Heart left ventricle (tissue), 16 donors: Measurements from ENCODE around the gene LTBP2. TPM values are rescaled to one million over a fixed set of nuclear protein-coding genes. Genes with fewer than 3 reads are reported as not detected.
"Not testable (repeated sequence)": the region's sequence is repeated elsewhere in the genome, so short reads cannot be mapped to it uniquely, and the experiment has no call there.

Source experiments
- ATAC-seq, 4 donors: fragments of 200-7000 bp; cut with Tn5 transposase; one replicate each; pipeline ENCODE4 v1.9.1; 2020 to 2022; ENCODE audit warnings: moderate library complexity in 4 of 4, mild to moderate bottlenecking in 3 of 4, moderate number of reproducible peaks in 1 of 4
- DNase-seq, 5 donors: peaks; one replicate each; pipeline ENCODE4 v3.0.0-alpha.2; 2020
- H3K27ac ChIP-seq, 12 donors: fragments of 200-600 bp; sonication (generic) in 4 of 12; one replicate each; pipeline versions ENCODE4 v1.5.0 to v1.8.0; 2016 to 2022; ENCODE audit warnings: mild to moderate bottlenecking in 2 of 12
- H3K27me3 ChIP-seq, 9 donors: fragments of 200-600 bp; sonication (generic) in 2 of 9; one replicate each; pipeline versions ENCODE4 v1.5.1 to v1.8.0; 2016 to 2022; ENCODE audit warnings: mild to moderate bottlenecking in 3 of 9
- H3K36me3 ChIP-seq, 9 donors: fragments of 200-600 bp; sonication (generic) in 2 of 9; one replicate each; pipeline versions ENCODE4 v1.5.0 to v1.8.0; 2018 to 2022; ENCODE audit warnings: mild to moderate bottlenecking in 2 of 9
- H3K4me1 ChIP-seq, 12 donors: fragments of 200-600 bp; sonication (generic) in 4 of 12; one replicate each; pipeline versions ENCODE4 v1.5.0 to v1.8.0; 2016 to 2022; ENCODE audit warnings: mild to moderate bottlenecking in 3 of 12
- H3K4me3 ChIP-seq, 12 donors: fragments of 200-600 bp; sonication (generic) in 4 of 12; one replicate each; pipeline versions ENCODE4 v1.5.0 to v1.8.0; 2017 to 2022; ENCODE audit warnings: mild to moderate bottlenecking in 9 of 12, moderate library complexity in 4 of 12
- H3K9me3 ChIP-seq, 12 donors: fragments of 200-600 bp; sonication (generic) in 4 of 12; one replicate each; pipeline versions ENCODE4 v1.5.0 to v1.8.0; 2016 to 2022; ENCODE audit warnings: mild to moderate bottlenecking in 1 of 12
- CTCF ChIP-seq, 12 donors: fragments of 200-600 bp; sonication (generic) in 4 of 12; IDR thresholded peaks; one replicate each; pipeline versions ENCODE4 v1.5.0 to v1.8.0; 2018 to 2022; ENCODE audit warnings: antibody characterized with exemption in 12 of 12, mild to moderate bottlenecking in 5 of 12
- POLR2A ChIP-seq, 2 donors: fragments of 450-650 bp; IDR thresholded peaks; one replicate each; pipeline ENCODE4 v1.6.1; 2017; ENCODE audit warnings: antibody characterized with exemption in 2 of 2, mild to moderate bottlenecking in 2 of 2, moderate library complexity in 2 of 2
- WGBS, 4 donors: extraction: QIAGEN DNeasy Blood & Tissue Kit in 2 of 4; methylation state at CpG; one replicate each; pipeline versions ENCODE4 v1.1.5 to v1.1.7; 2013 to 2018; 5-methylcytosine and 5-hydroxymethylcytosine counted together
- intact Hi-C, 10 donors: fragments of 100-400 bp; cut with DNase I; formaldehyde crosslinking; loops; one replicate each; pipeline versions ENCODE4 v1.11.1 to v1.14.2; 2022
- polyA plus RNA-seq, 2 donors: library from polyadenylated mRNA; stranded (reverse); fragments of 200-250 nt; gene quantifications; one replicate each; pipeline ENCODE4 v1.2.3, GENCODE V29; 2013
- total RNA-seq, 9 donors: library from RNA; depleted of rRNA in 2 of 9; stranded (reverse); fragments of >200 nt in 2 of 9; fragmentation: NEBNext Ultra II Directional in 3 of 9; extraction: Animal tissue kit (Norgen Biotek cat#: 25700) in 3 of 9; gene quantifications; one replicate each; pipeline versions ENCODE4 v1.1.0 to v1.2.4, GENCODE V29; 2016 to 2023
- donor health status: ischemic (EF 13 %, LVEDD 7.1; RV severe dilation, severe dysfunction).
- donor health status: healthy with polysubstance abuse.
- donor health status: DM: no; HTN: yes; CAD: no.
- donor health status: DM: no; HTN: no; CAD: no.
- donor health status: ischemic (EF 25% LVEDD 6.9; RV normal size, moderate dysfunction).
- donor health status: ischemic (EF 25% LVEDD 5.7; RV mildly dilated, moderate dysfunction).
- donor health status: healthy.
- donor health status: DM: yes; HTN: yes; CAD: no.
- donor health status: ischemic (EF 35%, LVEDD 5.7; RV mildly dilated, moderate dysfunction).
- donor health status: nonischemic (EF 11% LVEDD 7.7; RV severe dilation, severe dysfunction).
- donor health status: DM: yes; HTN: yes; CAD: no.
- donor health status: PGD.
- donor health status: ischemic (EF 29% LVEDD 5.4; RV normal size, mild dysfunction).
- donor health status: nonischemic (EF 23%, LVEDD 6.1; RV moderate dilation, normal function).

LTBP2 gene
- total and polyA plus RNA-seq, 11 donors: 4.0 to 69.1 (median 29.5) TPM

DNA sequence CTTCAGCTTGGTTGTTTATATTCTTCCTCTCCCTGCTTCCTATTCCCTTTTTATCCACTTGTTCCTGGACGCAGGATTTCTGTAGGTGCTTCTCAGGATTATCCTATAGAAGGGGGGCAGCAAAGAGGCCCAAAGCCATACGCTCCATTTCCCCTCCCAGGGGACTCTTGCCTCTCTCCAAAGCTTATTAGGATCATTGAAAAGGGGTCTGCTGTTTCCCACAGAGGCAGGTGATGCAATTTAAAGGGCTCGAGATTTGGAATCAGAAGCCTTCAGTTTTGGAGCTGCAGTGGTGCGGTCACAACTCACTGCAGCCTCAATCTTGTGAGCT lies 154.5 kb downstream of the LTBP2 start:
- Histone ChIP-seq H3K36me3 (no peaks in the 10 kb centered on the region), H3K9me3 (no peaks in the 10 kb centered on the region), H3K27me3 (no peaks in the 10 kb centered on the region), H3K27ac (no peak overlapping the region), H3K4me1 (no peaks in the 10 kb centered on the region), H3K4me3 (no peak overlapping the region)
- intact Hi-C loops: no loop called here
- ATAC-seq (no peak), DNase-seq (no peak)
- TF ChIP-seq CTCF (IDR thresholded peaks at IDR 0.05): no peak
- TF ChIP-seq POLR2A (IDR thresholded peaks at IDR 0.05): no peak
- WGBS, 4 donors: 81 to 90% (median 85%) methylated on average over 4 of the region's 4 CpGs

DNA sequence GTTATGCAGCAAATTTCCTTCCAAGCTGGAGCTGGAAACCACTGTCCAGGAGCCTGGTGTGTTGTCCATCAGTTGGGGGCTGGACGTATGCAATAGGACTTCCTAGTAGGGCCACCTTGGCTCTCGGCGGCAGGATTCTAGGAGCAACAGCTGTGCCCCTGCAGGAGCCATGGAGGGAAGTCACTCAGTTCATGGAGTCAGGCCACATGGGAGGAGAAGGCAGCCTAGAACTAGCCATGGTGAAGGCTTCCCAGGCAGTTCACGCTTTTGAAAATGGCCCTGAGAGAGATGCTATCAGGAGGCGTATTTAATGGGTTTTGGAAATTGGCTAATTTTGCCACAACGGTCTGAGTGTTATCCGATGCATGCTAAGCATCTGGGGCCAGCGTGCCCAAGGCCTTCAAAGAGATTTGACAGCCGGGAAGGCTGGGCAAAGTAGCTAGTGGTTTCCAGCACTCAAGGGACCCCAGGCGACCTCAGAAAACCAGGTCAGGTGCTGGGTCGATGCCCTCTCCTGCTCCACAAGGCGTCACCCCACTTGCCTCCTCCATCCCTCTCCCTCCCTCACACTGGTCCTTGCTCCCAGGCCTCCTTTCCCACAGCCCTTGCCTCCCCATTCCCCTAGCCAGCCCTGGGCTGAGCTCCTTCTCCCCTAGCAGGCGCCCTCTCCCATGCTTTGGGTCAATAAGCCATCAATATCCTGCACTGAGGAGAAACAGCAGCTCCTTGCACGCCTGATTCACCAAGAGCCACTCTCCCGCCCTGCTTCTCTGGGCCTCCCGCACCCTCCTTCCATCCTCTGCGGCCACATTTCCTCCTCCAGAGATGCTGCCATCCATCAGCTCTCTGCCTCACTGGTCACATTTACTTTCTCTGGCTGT lies 155.1 kb downstream of the LTBP2 start:
- Histone ChIP-seq H3K9me3 (no peaks in the 10 kb centered on the region), H3K4me1 (no peaks in the 10 kb centered on the region), H3K27ac (no peak overlapping the region), H3K4me3 (no peak overlapping the region), H3K36me3 (no peaks in the 10 kb centered on the region), H3K27me3 (no peaks in the 10 kb centered on the region)
- no peak for DNase-seq
- intact Hi-C loops: no loop called here
- no peak for ATAC-seq
- TF ChIP-seq CTCF (IDR thresholded peaks at IDR 0.05): no peak
- no peak for TF ChIP-seq POLR2A (IDR thresholded peaks at IDR 0.05)
- WGBS, 4 donors: 84 to 87% (median 85%) methylated on average over 17 of the region's 17 CpGs

GRCh38 chr14:74454397-74454796 lies 157.6 kb downstream of the LTBP2 start:
- H3K27ac ChIP-seq, H3K36me3 ChIP-seq, ATAC-seq, H3K9me3 ChIP-seq, H3K27me3 ChIP-seq, H3K4me3 ChIP-seq, H3K4me1 ChIP-seq, intact Hi-C loops, DNase-seq: not testable (repeated sequence)
- 75 to 82% (median 80%) methylated on average over 5 of the region's 5 CpGs for WGBS, 4 donors

Other genes starting within 250 kb of the LTBP2 start
- under 1 TPM in 4 of 9 donors, not detected in 5; 0.09 to 0.32 (median 0.14) TPM for gene SYNDIG1L, start 186.0 kb downstream of the LTBP2 start, total RNA-seq
- gene SYNDIG1L, start 186.0 kb downstream of the LTBP2 start, polyA plus RNA-seq: under 1 TPM in 1 of 2 donors, not detected in 1; 0.06 TPM
- gene NPC2, start 118.9 kb downstream of the LTBP2 start, total RNA-seq: 100 to 1,000 TPM in 7 of 9 donors, 10 to 100 TPM in 2; 69.4 to 374 (median 135) TPM
- gene NPC2, start 118.9 kb downstream of the LTBP2 start, polyA plus RNA-seq: 100 to 1,000 TPM; 126 to 145 TPM
- gene ISCA2, start 118.5 kb downstream of the LTBP2 start, total RNA-seq: 10 to 100 TPM; 10.8 to 45.8 (median 36.2) TPM
- 10 to 100 TPM; 31.2 to 32.3 TPM for gene ISCA2, start 118.5 kb downstream of the LTBP2 start, polyA plus RNA-seq
- 10 to 100 TPM; 17.1 to 30.9 (median 22.4) TPM for gene AREL1, start 100.8 kb upstream of the LTBP2 start, total RNA-seq
- 10 to 100 TPM in 1 of 2 donors, 1 to 10 TPM in 1; 7.8 to 17.8 TPM for gene AREL1, start 100.8 kb upstream of the LTBP2 start, polyA plus RNA-seq
- 10 to 100 TPM; 12.3 to 44.6 (median 36.7) TPM for gene FCF1, start 100.9 kb upstream of the LTBP2 start, total RNA-seq
- gene FCF1, start 100.9 kb upstream of the LTBP2 start, polyA plus RNA-seq: 10 to 100 TPM in 1 of 2 donors, 1 to 10 TPM in 1; 4.3 to 46.2 TPM
- gene YLPM1, start 151.1 kb upstream of the LTBP2 start, total RNA-seq: 10 to 100 TPM; 23.1 to 48.1 (median 27.7) TPM
- 10 to 100 TPM; 15.0 to 15.2 TPM for gene YLPM1, start 151.1 kb upstream of the LTBP2 start, polyA plus RNA-seq